HG02610 (cell line): Measurements from ENCODE around the gene PYDC1.
"Not testable (repeated sequence)": the region's sequence is repeated elsewhere in the genome, so short reads cannot be mapped to it uniquely, and the experiment has no call there.

ENCODE experiments used
- ATAC-seq: cut with Tn5 transposase; IDR thresholded peaks from one replicate; pipeline ENCODE4 v1.9.1; 2021; ENCODE audit warnings: mild to moderate bottlenecking, moderate library complexity; ENCODE audit not compliant: unreplicated experiment

PYDC1 gene

GRCh38 chr16:31181102-31181830 is 35.7 kb downstream of the PYDC1 start:
- no peak for ATAC-seq

GRCh38 chr16:31179747-31180459 is 37.0 kb downstream of the PYDC1 start, which contains the start of gene FUS:
Gene FUS, plus strand, starts transcription at chr16:31180139. Its CDS starts 76 bp downstream, at chr16:31180215.
- ATAC-seq, result peak; percentile 54

GRCh38 chr16:31179219-31179746 is 37.7 kb downstream of the PYDC1 start:
- ATAC-seq, result peak; percentile 8

GRCh38 chr16:31177136-31177535 is 39.8 kb downstream of the PYDC1 start:
- no peak for ATAC-seq

GRCh38 chr16:31170048-31170447 is 46.9 kb downstream of the PYDC1 start:
- ATAC-seq, result not testable (repeated sequence)

GRCh38 chr16:31168848-31169247 is 48.1 kb downstream of the PYDC1 start:
- ATAC-seq, result no peak

- no peak for ATAC-seq
Observed at GRCh38 chr16:31167315-31167714, 49.6 kb downstream of the PYDC1 start.
